ENCODE measurements around the gene PTMA. TPM values are rescaled to one million over a fixed set of nuclear protein-coding genes. Genes with fewer than 3 reads are reported as not detected.

PTMA gene
- total RNA-seq, 1 experiment from 2014 or later: 2,752 TPM

DNA sequence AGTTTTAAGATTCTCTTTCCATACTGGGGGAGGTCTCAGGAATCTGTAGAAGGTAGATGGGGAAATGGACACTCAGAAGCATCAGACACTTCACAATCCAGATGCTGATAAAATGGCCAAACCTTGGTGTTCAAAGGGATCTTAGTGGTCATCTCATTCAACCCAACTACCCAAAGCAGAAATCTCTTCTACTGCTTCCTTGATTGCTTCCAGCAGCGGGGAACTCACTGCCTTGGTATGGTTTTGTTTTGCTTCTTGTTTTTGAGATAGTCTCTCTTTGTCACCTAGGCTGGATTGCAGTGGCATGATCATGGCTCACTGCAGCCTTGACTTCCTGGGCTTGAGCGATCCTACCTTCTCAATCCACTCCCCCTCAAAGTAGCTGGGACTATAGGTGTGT lies 39.3 kb upstream of the PTMA start:
- H3K9me3 ChIP-seq (ENCODE audit: control insufficient read depth in 1 of 2, insufficient read depth in 1 of 2, low read depth in 1 of 2, low read length in 2 of 2): no peaks in the 10 kb centered on the region
- H2AFZ ChIP-seq (ENCODE audit: low read depth, low read length, poor library complexity, severe bottlenecking): no peak overlapping the region
- H3K27ac ChIP-seq (ENCODE audit: low read depth, low read length): no peak overlapping the region
- H3K4me3 ChIP-seq (replicated peaks in 1 of 2; ENCODE audit: low read depth in 1 of 2, low read length in 2 of 2): no peak overlapping the region
- DNase-seq (ENCODE audit: low read depth, low spot score) (no peak), ATAC-seq (no peak)
- TF ChIP-seq ZNF274 (IDR thresholded peaks at IDR 0.05; ENCODE audit: low read depth, low read length) (no peak), EGR1 (IDR thresholded peaks at IDR 0.05; ENCODE audit: low read depth) (no peak), CEBPB (IDR thresholded peaks at IDR 0.05; ENCODE audit: low read depth) (no peak)
- TF ChIP-seq, protein P1, sequence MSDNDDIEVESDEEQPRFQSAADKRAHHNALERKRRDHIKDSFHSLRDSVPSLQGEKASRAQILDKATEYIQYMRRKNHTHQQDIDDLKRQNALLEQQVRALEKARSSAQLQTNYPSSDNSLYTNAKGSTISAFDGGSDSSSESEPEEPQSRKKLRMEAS (IDR thresholded peaks at IDR 0.05): no peak
- TF ChIP-seq, protein P2, sequence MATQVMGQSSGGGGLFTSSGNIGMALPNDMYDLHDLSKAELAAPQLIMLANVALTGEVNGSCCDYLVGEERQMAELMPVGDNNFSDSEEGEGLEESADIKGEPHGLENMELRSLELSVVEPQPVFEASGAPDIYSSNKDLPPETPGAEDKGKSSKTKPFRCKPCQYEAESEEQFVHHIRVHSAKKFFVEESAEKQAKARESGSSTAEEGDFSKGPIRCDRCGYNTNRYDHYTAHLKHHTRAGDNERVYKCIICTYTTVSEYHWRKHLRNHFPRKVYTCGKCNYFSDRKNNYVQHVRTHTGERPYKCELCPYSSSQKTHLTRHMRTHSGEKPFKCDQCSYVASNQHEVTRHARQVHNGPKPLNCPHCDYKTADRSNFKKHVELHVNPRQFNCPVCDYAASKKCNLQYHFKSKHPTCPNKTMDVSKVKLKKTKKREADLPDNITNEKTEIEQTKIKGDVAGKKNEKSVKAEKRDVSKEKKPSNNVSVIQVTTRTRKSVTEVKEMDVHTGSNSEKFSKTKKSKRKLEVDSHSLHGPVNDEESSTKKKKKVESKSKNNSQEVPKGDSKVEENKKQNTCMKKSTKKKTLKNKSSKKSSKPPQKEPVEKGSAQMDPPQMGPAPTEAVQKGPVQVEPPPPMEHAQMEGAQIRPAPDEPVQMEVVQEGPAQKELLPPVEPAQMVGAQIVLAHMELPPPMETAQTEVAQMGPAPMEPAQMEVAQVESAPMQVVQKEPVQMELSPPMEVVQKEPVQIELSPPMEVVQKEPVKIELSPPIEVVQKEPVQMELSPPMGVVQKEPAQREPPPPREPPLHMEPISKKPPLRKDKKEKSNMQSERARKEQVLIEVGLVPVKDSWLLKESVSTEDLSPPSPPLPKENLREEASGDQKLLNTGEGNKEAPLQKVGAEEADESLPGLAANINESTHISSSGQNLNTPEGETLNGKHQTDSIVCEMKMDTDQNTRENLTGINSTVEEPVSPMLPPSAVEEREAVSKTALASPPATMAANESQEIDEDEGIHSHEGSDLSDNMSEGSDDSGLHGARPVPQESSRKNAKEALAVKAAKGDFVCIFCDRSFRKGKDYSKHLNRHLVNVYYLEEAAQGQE (IDR thresholded peaks at IDR 0.05; ENCODE audit: low read depth): no peak
- ChIA-PET RAD21 (ENCODE audit: low non-redundant PET in 1 of 2, low total read pairs in 2 of 2, uncharacterized antibody in 2 of 2, unreplicated experiment in 2 of 2) (no interaction called here), POLR2A (no interaction called here), CTCF (interaction anchor here (0.6 kb wide), 1 partner anchor 9 kb away, joined by 4 read pairs; no protein-coding TSS in a partner anchor)
- intact Hi-C loops (cut with micrococcal nuclease): no loop called here
- H3K79me2 ChIP-seq (ENCODE audit: insufficient read depth, low read length): no peaks in the 10 kb centered on the region
- H4K20me1 ChIP-seq (ENCODE audit: insufficient read depth): no peaks in the 10 kb centered on the region
- no peak overlapping the region for H3K9ac ChIP-seq (ENCODE audit: low read length)
- no peaks in the 10 kb centered on the region for H3K9me2 ChIP-seq (ENCODE audit: insufficient read depth)
- no TSS peak for BruUV-seq (replicated peaks)
- H3K36me3 ChIP-seq (ENCODE audit: control insufficient read depth in 1 of 2, insufficient read depth in 2 of 2, low read length in 2 of 2): no peaks in the 10 kb centered on the region
- H3K27me3 ChIP-seq (ENCODE audit: insufficient read depth, low read length): no peaks in the 10 kb centered on the region
- H3K4me1 ChIP-seq (ENCODE audit: control insufficient read depth in 1 of 2, insufficient read depth in 2 of 2, low read length in 2 of 2): peaks cover 60 to 92% of the 10 kb centered on the region in 2 experiments
- H3K4me2 ChIP-seq (ENCODE audit: low read length): no peak overlapping the region
